Measurements from ENCODE around the gene UBE2J2. TPM values are rescaled to one million over a fixed set of nuclear protein-coding genes. Genes with fewer than 3 reads are reported as not detected.

Gene UBE2J2
- polyA plus RNA-seq, 4 donors = 47.7 to 57.5 (median 52.6) TPM

GRCh38 chr1:1282998-1283397 lies 9.3 kb upstream of the UBE2J2 start:
- DNase-seq (ENCODE audit: low read depth in 4 of 4, low spot score in 3 of 4) = no peak

GRCh38 chr1:1281533-1282321 lies 8.1 kb upstream of the UBE2J2 start:
- DNase-seq (ENCODE audit: low read depth in 4 of 4, low spot score in 3 of 4) = no peak

GRCh38 chr1:1280782-1281481 lies 7.3 kb upstream of the UBE2J2 start:
- DNase-seq (ENCODE audit: low read depth in 4 of 4, low spot score in 3 of 4) = no peak

GRCh38 chr1:1279028-1279427 lies 5.4 kb upstream of the UBE2J2 start:
- DNase-seq (ENCODE audit: low read depth in 4 of 4, low spot score in 3 of 4) = no peak

GRCh38 chr1:1278620-1279019 lies 5.0 kb upstream of the UBE2J2 start:
- no peak for DNase-seq (ENCODE audit: low read depth in 4 of 4, low spot score in 3 of 4)

- no peak for DNase-seq (ENCODE audit: low read depth in 4 of 4, low spot score in 3 of 4)
Observed at GRCh38 chr1:1275836-1276235, 2.2 kb upstream of the UBE2J2 start.

GRCh38 chr1:1274931-1275431 lies 1.3 kb upstream of the UBE2J2 start:
- DNase-seq (ENCODE audit: low read depth in 4 of 4, low spot score in 3 of 4) = no peak

- DNase-seq (ENCODE audit: low read depth in 4 of 4, low spot score in 3 of 4) = no peak
Observed at GRCh38 chr1:1274299-1274930, 761 bp upstream of the UBE2J2 start.

- no peak for DNase-seq (ENCODE audit: low read depth in 4 of 4, low spot score in 3 of 4)
Observed at GRCh38 chr1:1273209-1273511, 494 bp downstream of the UBE2J2 start.

- no peak for DNase-seq (ENCODE audit: low read depth in 4 of 4, low spot score in 3 of 4)
Observed at GRCh38 chr1:1272341-1273208, 1.1 kb downstream of the UBE2J2 start.

- no peak for DNase-seq (ENCODE audit: low read depth in 4 of 4, low spot score in 3 of 4)
Observed at GRCh38 chr1:1270813-1271212, 2.8 kb downstream of the UBE2J2 start.

GRCh38 chr1:1268284-1268682 lies 5.4 kb downstream of the UBE2J2 start:
- DNase-seq (ENCODE audit: low read depth in 4 of 4, low spot score in 3 of 4) = no peak

GRCh38 chr1:1267488-1268283 lies 6.0 kb downstream of the UBE2J2 start:
- DNase-seq (ENCODE audit: low read depth in 4 of 4, low spot score in 3 of 4) = no peak

GRCh38 chr1:1264868-1265272 lies 8.8 kb downstream of the UBE2J2 start:
- no peak for DNase-seq (ENCODE audit: low read depth in 4 of 4, low spot score in 3 of 4)

GRCh38 chr1:1264026-1264425 lies 9.6 kb downstream of the UBE2J2 start:
- no peak for DNase-seq (ENCODE audit: low read depth in 4 of 4, low spot score in 3 of 4)

- DNase-seq (ENCODE audit: low read depth in 4 of 4, low spot score in 3 of 4) = no peak
Observed at GRCh38 chr1:1262758-1263157, 10.9 kb downstream of the UBE2J2 start.

GRCh38 chr1:1262071-1262470 lies 11.6 kb downstream of the UBE2J2 start:
- DNase-seq (ENCODE audit: low read depth in 4 of 4, low spot score in 3 of 4) = no peak

- no peak for DNase-seq (ENCODE audit: low read depth in 4 of 4, low spot score in 3 of 4)
Observed at GRCh38 chr1:1260843-1261560, 12.7 kb downstream of the UBE2J2 start.

GRCh38 chr1:1259951-1260600 lies 13.6 kb downstream of the UBE2J2 start:
- no peak for DNase-seq (ENCODE audit: low read depth in 4 of 4, low spot score in 3 of 4)

All from right renal pelvis (tissue), 4 donors.